ENCODE data around the gene HOXD3. TPM values are rescaled to one million over a fixed set of nuclear protein-coding genes. Genes with fewer than 3 reads are reported as not detected.

The HOXD3 gene
- total and polyA plus RNA-seq, 2 of the 8 experiments (the other 6 are each of a cell fraction or from before 2014, with no cell fraction given) = not detected

DNA sequence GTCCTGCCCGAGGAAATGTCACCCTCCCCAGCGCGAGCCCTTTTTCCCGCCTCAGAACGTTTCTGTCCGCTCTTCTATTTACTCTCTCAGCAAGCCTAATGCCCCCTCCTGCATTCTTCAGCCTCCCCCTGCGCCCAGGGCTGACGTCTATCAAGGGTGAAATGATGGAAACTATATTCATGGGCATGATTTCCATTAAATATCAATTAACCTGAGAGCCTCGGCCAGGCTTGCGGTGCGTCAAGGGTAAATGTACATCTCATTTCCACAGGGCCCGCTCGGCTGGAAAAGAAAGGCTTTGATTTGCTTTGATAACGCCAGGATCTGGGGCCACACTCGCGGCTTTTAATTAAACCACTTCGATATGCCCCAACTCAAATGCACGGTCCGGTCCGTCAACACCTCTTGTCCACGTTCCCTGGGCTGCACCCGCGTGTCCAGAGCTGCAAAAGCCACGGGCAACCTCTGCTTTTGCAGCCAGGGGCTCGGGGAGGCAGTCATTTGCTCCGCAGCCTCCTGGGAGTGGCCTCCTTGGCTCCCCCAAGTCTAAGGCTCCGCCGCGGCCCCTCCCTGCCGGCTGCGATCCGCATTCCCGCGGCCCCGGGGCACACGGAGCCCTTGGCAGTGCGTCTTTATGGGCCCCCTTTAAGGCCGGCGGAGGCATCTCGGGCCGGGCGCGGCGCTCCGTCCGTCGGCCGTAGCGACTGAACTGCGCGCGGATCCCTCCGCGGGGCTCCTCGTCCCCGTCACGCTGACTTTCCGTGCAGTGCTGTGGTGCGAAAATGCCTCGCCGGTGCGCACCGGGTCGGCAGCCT is 27.9 kb upstream of the HOXD3 start, which contains the start of gene HOXD8:
Gene HOXD8, plus strand, starts transcription at position 724 of the 815 bp plus-strand sequence. CDS start 662 bp downstream, outside the sequence.
- H3K14ac ChIP-seq (ENCODE audit: insufficient read length) = no peak within 1 kb of the TSS
- 3% methylated on average over 47 of the region's 64 CpGs; no CpG with 5 or more reads in 1 of the 2 experiments for WGBS, 2 experiments (ENCODE audit: extremely low coverage in 1 of 2, insufficient coverage in 1 of 2, insufficient read length in 1 of 2, insufficient replicate concordance in 2 of 2, low coverage in 1 of 2, low lambda C conversion rate in 2 of 2, missing lambda C conversion rate in 1 of 2)
- H3K18ac ChIP-seq (ENCODE audit: extremely low read depth, low read length) = no peak within 1 kb of the TSS
- H4K5ac ChIP-seq (ENCODE audit: insufficient read length, low read depth, low read length) = no peak within 1 kb of the TSS
- FAIRE-seq = no peak
- peak within 1 kb of the TSS in 2 of 4 experiments; percentile 11 to 24; a peak in 3 of 8 replicates for H3K4me3 ChIP-seq (ENCODE audit: extremely low read depth in 1 of 4, insufficient read depth in 2 of 4, low read depth in 3 of 4, low read length in 4 of 4)
- H3K27ac ChIP-seq (ENCODE audit: low read depth, low read length) = no peak within 1 kb of the TSS
- H3K56ac ChIP-seq (replicated peaks; ENCODE audit: insufficient read length, low read depth, low read length) = no peak within 1 kb of the TSS
- H2BK5ac ChIP-seq (ENCODE audit: low read depth, low read length) = no peak within 1 kb of the TSS
- peak in 1 of 2 experiments; percentile 69 for DNase-seq (ENCODE audit: low read depth in 1 of 2, low spot score in 2 of 2)
- POLR2A ChIA-PET (ENCODE audit: partially characterized antibody) = no interaction called here
- H4K20me1 ChIP-seq (replicated peaks in 1 of 2; ENCODE audit: control insufficient read depth in 1 of 2, insufficient read depth in 2 of 2, low read length in 2 of 2) = peaks cover 18 to 31% of the 10 kb centered on the region in 2 experiments
- H3K23me2 ChIP-seq (ENCODE audit: low read depth, low read length) = no peaks in the 10 kb centered on the region; the same call in 1 of the 2 replicates
- H3K79me2 ChIP-seq (ENCODE audit: control insufficient read depth in 1 of 2, insufficient read depth in 2 of 2, low read length in 2 of 2) = no peaks in the 10 kb centered on the region
- H3K23ac ChIP-seq (ENCODE audit: insufficient read length) = no peak within 1 kb of the TSS
- peaks cover 94 to 100% (median 98%) of the 10 kb centered on the region in 4 experiments for H3K27me3 ChIP-seq (replicated peaks in 1 of 4; ENCODE audit: control insufficient read depth in 3 of 4, extremely low read depth in 1 of 4, insufficient read depth in 3 of 4, low read length in 3 of 4)
- peaks cover 0 to 11% (median 5%) of the 10 kb centered on the region in 4 experiments; a peak in 6 of 7 replicates for H3K4me1 ChIP-seq (replicated peaks in 1 of 4; ENCODE audit: control insufficient read depth in 3 of 4, insufficient read depth in 4 of 4, low read length in 3 of 4)
- H3K79me1 ChIP-seq (ENCODE audit: low read depth, low read length) = no peaks in the 10 kb centered on the region
- no peak within 1 kb of the TSS; the same call in none of the 2 replicates for H4K8ac ChIP-seq (ENCODE audit: extremely low read depth, insufficient read depth, low read length)
- H2BK15ac ChIP-seq (ENCODE audit: low read length) = no peak within 1 kb of the TSS
- no peak within 1 kb of the TSS for H3K4ac ChIP-seq (replicated peaks; ENCODE audit: insufficient read length, low read depth, low read length)
- peak within 1 kb of the TSS; percentile 17; the same call in 1 of the 2 replicates for H2AK5ac ChIP-seq (ENCODE audit: low read depth, low read length)
- CTCF ChIA-PET (ENCODE audit: partially characterized antibody) = interaction anchor here (0.9 to 6.2 kb wide), 14 partner anchors 8 to 1019 kb away, joined by 3 to 72 read pairs (median 20); partner anchors contain the start of gene HOXD10
- H2BK20ac ChIP-seq (ENCODE audit: low read length) = no peak within 1 kb of the TSS
- H3K9ac ChIP-seq (replicated peaks in 1 of 4; ENCODE audit: extremely low read depth in 1 of 4, low read depth in 3 of 4, low read length in 3 of 4) = no peak within 1 kb of the TSS
- H3K36me3 ChIP-seq (ENCODE audit: control insufficient read depth in 2 of 4, insufficient read depth in 4 of 4, low read length in 3 of 4) = peaks cover 0 to 20% (median 0%) of the 10 kb centered on the region in 4 experiments; a peak in 1 of 8 replicates
- H4K91ac ChIP-seq (replicated peaks; ENCODE audit: insufficient read length, low read length) = no peak within 1 kb of the TSS
- H2BK12ac ChIP-seq (ENCODE audit: low read depth, low read length) = 0 out of 2 replicates have a peak within 1 kb of the TSS, but pooled peaks have one; percentile 53
- no peaks in the 10 kb centered on the region; a peak in 1 of 4 replicates for H3K9me3 ChIP-seq (ENCODE audit: insufficient read depth in 2 of 2, low read depth in 1 of 2, low read length in 1 of 2)
- H3K4me2 ChIP-seq (ENCODE audit: insufficient read depth in 1 of 2, low read depth in 2 of 2, low read length in 2 of 2) = peak within 1 kb of the TSS; percentile 57 to 70
- H2BK120ac ChIP-seq (replicated peaks; ENCODE audit: low read depth, low read length) = no peak within 1 kb of the TSS
- no peak within 1 kb of the TSS for H2AFZ ChIP-seq (ENCODE audit: low read length)
- TF ChIP-seq YY1 (IDR thresholded peaks at IDR 0.05; ENCODE audit: low read depth, low read length) (peak; percentile 16; the same call in 1 of the 2 replicates), RNF2 (IDR thresholded peaks at IDR 0.05; ENCODE audit: borderline replicate concordance, low read depth, low read length, missing control alignments, poor library complexity, severe bottlenecking) (peak; percentile 67), CREB1 (IDR thresholded peaks at IDR 0.05) (peak; percentile 50), SUZ12 (IDR thresholded peaks at IDR 0.05; ENCODE audit: low read length) (peak; percentile 92), CHD1 (IDR thresholded peaks at IDR 0.05; ENCODE audit: low read depth, low read length) (no peak), KDM4A (IDR thresholded peaks at IDR 0.05; ENCODE audit: low read depth, low read length, severe bottlenecking) (peak; percentile 26), BACH1 (IDR thresholded peaks at IDR 0.05; ENCODE audit: low read length) (peak; percentile 33; the same call in 1 of the 2 replicates), EGR1 (IDR thresholded peaks at IDR 0.05; ENCODE audit: borderline replicate concordance, low read depth, low read length) (0 out of 2 replicates have a peak, but pooled peaks have one; percentile 28)
- TF ChIP-seq, protein P1, sequence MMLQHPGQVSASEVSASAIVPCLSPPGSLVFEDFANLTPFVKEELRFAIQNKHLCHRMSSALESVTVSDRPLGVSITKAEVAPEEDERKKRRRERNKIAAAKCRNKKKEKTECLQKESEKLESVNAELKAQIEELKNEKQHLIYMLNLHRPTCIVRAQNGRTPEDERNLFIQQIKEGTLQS (IDR thresholded peaks at IDR 0.05; ENCODE audit: insufficient read depth, low read depth, low read length) = no peak
- TF ChIP-seq, protein P2, sequence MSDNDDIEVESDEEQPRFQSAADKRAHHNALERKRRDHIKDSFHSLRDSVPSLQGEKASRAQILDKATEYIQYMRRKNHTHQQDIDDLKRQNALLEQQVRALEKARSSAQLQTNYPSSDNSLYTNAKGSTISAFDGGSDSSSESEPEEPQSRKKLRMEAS (IDR thresholded peaks at IDR 0.05) = peak; percentile 56
